Neural progenitor cell (in vitro differentiated cells): ENCODE results near the gene CTIF. TPM values are rescaled to one million over a fixed set of nuclear protein-coding genes. Genes with fewer than 3 reads are reported as not detected.

ENCODE experiments used
- DNase-seq: peaks from one replicate; pipeline ENCODE4 v3.0.0-alpha.2; 2016; ENCODE audit warnings: low spot score
- H2AFZ ChIP-seq: fragments of 200-600 bp; sonication (generic); replicated peaks from 2 replicates; pipeline ENCODE4 v1.6.1; 2016; ENCODE audit warnings: antibody characterized with exemption
- H3F3A ChIP-seq: fragments of 200-600 bp; sonication (generic); 2 replicates; pipeline ENCODE4 v1.6.1; 2016; ENCODE audit warnings: antibody characterized with exemption, low read depth
- H3K27ac ChIP-seq: fragments of 200-600 bp; sonication (generic); 2 replicates; pipeline ENCODE4 v1.5.1; 2016; ENCODE audit warnings: mild to moderate bottlenecking
- H3K27me3 ChIP-seq: fragments of 200-600 bp; sonication (generic); 2 replicates; pipeline ENCODE4 v1.6.1; 2016; ENCODE audit warnings: mild to moderate bottlenecking, moderate library complexity
- H3K36me3 ChIP-seq: fragments of 200-600 bp; sonication (generic); 2 replicates; pipeline ENCODE4 v1.5.1; 2016
- H3K4me1 ChIP-seq: fragments of 200-600 bp; sonication (generic); 2 replicates; pipeline ENCODE4 v1.6.1; 2016; ENCODE audit warnings: mixed run types
- H3K4me2 ChIP-seq: fragments of 200-600 bp; sonication (generic); 2 replicates; pipeline ENCODE4 v1.6.1; 2016
- H3K4me3 ChIP-seq: fragments of 200-600 bp; sonication (generic); 2 replicates; pipeline ENCODE4 v1.5.1; 2016
- H3K79me2 ChIP-seq: fragments of 200-600 bp; sonication (generic); 2 replicates; pipeline ENCODE4 v1.6.1; 2016; ENCODE audit warnings: low read depth
- H3K9ac ChIP-seq: fragments of 200-600 bp; sonication (generic); 2 replicates; pipeline ENCODE4 v1.6.1; 2016
- H3K9me3 ChIP-seq: fragments of 200-600 bp; sonication (generic); 2 replicates; pipeline ENCODE4 v1.5.1; 2016; ENCODE audit warnings: low read depth
- H4K20me1 ChIP-seq: fragments of 200-600 bp; sonication (generic); 2 replicates; pipeline ENCODE4 v1.6.1; 2016; ENCODE audit warnings: low read depth
- H3K27ac Mint-ChIP-seq: 3 replicates; pipeline ENCODE4 v1.8.0; 2021; ENCODE audit warnings: mixed read lengths
- H3K27me3 Mint-ChIP-seq: 2 replicates; pipeline ENCODE4 v1.8.0; 2022; ENCODE audit warnings: low read depth, mild to moderate bottlenecking, inconsistent platforms, moderate library complexity, mixed read lengths; ENCODE audit not compliant: insufficient read depth
- H3K36me3 Mint-ChIP-seq: 3 replicates; pipeline ENCODE4 v1.8.0; 2021; ENCODE audit warnings: mixed read lengths
- H3K4me1 Mint-ChIP-seq: 3 replicates; pipeline ENCODE4 v1.8.0; 2021; ENCODE audit warnings: mixed read lengths
- H3K4me3 Mint-ChIP-seq: 3 replicates; pipeline ENCODE4 v1.8.0; 2021; ENCODE audit warnings: mild to moderate bottlenecking, moderate library complexity, mixed read lengths
- H3K9me3 Mint-ChIP-seq: 3 replicates; pipeline ENCODE4 v1.8.0; 2020; ENCODE audit warnings: mixed read lengths
- CTCF ChIP-seq: fragments of 200-600 bp; sonication (generic); IDR thresholded peaks from 2 replicates; pipeline ENCODE4 v1.5.1; 2017; ENCODE audit warnings: antibody characterized with exemption, mild to moderate bottlenecking
- EZH2 ChIP-seq: fragments of 200-600 bp; sonication (generic); IDR thresholded peaks from 2 replicates; pipeline ENCODE4 v1.6.1; 2017; ENCODE audit warnings: antibody characterized with exemption, mild to moderate bottlenecking, moderate library complexity
- EZH2phosphoT487 ChIP-seq: fragments of 200-600 bp; sonication (generic); IDR thresholded peaks from 2 replicates; pipeline ENCODE4 v1.6.1; 2017; ENCODE audit warnings: antibody characterized with exemption
- total RNA-seq: library from RNA; depleted of rRNA; stranded (reverse); fragments of >200 nt; gene quantifications from 2 replicates; pipeline ENCODE4 v1.2.3, GENCODE V29; 2015; ENCODE audit warnings: low replicate concordance

CTIF gene
- total RNA-seq, 1 donor from 2014 or later = 17.6 TPM

- peaks cover 3% of the 10 kb centered on the region for H3K4me1 ChIP-seq
- H3F3A ChIP-seq = no peaks in the 10 kb centered on the region
- no peak overlapping the region for H3K4me2 ChIP-seq
- no peaks in the 10 kb centered on the region for H3K27me3 ChIP-seq
- H4K20me1 ChIP-seq = no peaks in the 10 kb centered on the region
- no peak overlapping the region for H3K9ac ChIP-seq
- no peaks in the 10 kb centered on the region for H3K9me3 ChIP-seq
- Mint-ChIP-seq H3K4me3 (no peak overlapping the region), H3K27me3 (peaks cover 11% of the 10 kb centered on the region), H3K4me1 (no peaks in the 10 kb centered on the region), H3K36me3 (peaks cover 19% of the 10 kb centered on the region), H3K9me3 (no peaks in the 10 kb centered on the region), H3K27ac (no peak overlapping the region)
- H2AFZ ChIP-seq = no peak overlapping the region
- H3K36me3 ChIP-seq = no peaks in the 10 kb centered on the region
- no peaks in the 10 kb centered on the region for H3K79me2 ChIP-seq
- H3K4me3 ChIP-seq = no peak overlapping the region
- no peak for TF ChIP-seq EZH2phosphoT487
- TF ChIP-seq CTCF = no peak
- TF ChIP-seq EZH2 = no peak
- no peak for DNase-seq
- no peak overlapping the region for H3K27ac ChIP-seq
Measured at GRCh38 chr18:48756511-48757226, 217.8 kb downstream of the CTIF start.

GRCh38 chr18:48757367-48757766, 218.5 kb downstream of the CTIF start:
- TF ChIP-seq EZH2 = no peak
- TF ChIP-seq CTCF = no peak
- no peak for TF ChIP-seq EZH2phosphoT487
- no peak overlapping the region for H3K9ac ChIP-seq
- H3K9me3 ChIP-seq = no peaks in the 10 kb centered on the region
- no peaks in the 10 kb centered on the region for H3F3A ChIP-seq
- no peaks in the 10 kb centered on the region for H3K27me3 ChIP-seq
- Mint-ChIP-seq H3K9me3 (no peaks in the 10 kb centered on the region), H3K4me3 (no peak overlapping the region), H3K27me3 (peaks cover 11% of the 10 kb centered on the region), H3K36me3 (peaks cover 25% of the 10 kb centered on the region), H3K27ac (no peak overlapping the region), H3K4me1 (no peaks in the 10 kb centered on the region)
- no peak overlapping the region for H3K27ac ChIP-seq
- no peak overlapping the region for H3K4me2 ChIP-seq
- no peaks in the 10 kb centered on the region for H3K36me3 ChIP-seq
- H4K20me1 ChIP-seq = no peaks in the 10 kb centered on the region
- H2AFZ ChIP-seq = no peak overlapping the region
- H3K79me2 ChIP-seq = no peaks in the 10 kb centered on the region
- peaks cover 3% of the 10 kb centered on the region for H3K4me1 ChIP-seq
- DNase-seq = no peak
- no peak overlapping the region for H3K4me3 ChIP-seq

GRCh38 chr18:48757906-48758305, 219.1 kb downstream of the CTIF start:
- Mint-ChIP-seq H3K27me3 (peaks cover 11% of the 10 kb centered on the region), H3K36me3 (peaks cover 27% of the 10 kb centered on the region), H3K4me1 (no peaks in the 10 kb centered on the region), H3K4me3 (no peak overlapping the region), H3K9me3 (no peaks in the 10 kb centered on the region), H3K27ac (no peak overlapping the region)
- Histone ChIP-seq H4K20me1 (no peaks in the 10 kb centered on the region), H3F3A (no peaks in the 10 kb centered on the region), H3K4me3 (no peak overlapping the region), H3K36me3 (no peaks in the 10 kb centered on the region), H3K27ac (no peak overlapping the region), H3K9ac (no peak overlapping the region), H3K9me3 (no peaks in the 10 kb centered on the region), H3K4me2 (no peak overlapping the region), H3K27me3 (no peaks in the 10 kb centered on the region), H2AFZ (no peak overlapping the region), H3K79me2 (no peaks in the 10 kb centered on the region), H3K4me1 (peaks cover 3% of the 10 kb centered on the region)
- DNase-seq = no peak
- no peak for TF ChIP-seq EZH2phosphoT487
- TF ChIP-seq EZH2 = no peak
- no peak for TF ChIP-seq CTCF
